Tibial nerve (tissue), 4 donors: ENCODE measurements around the gene KRT77. TPM values are rescaled to one million over a fixed set of nuclear protein-coding genes. Genes with fewer than 3 reads are reported as not detected.
"Not testable (repeated sequence)": the region's sequence is repeated elsewhere in the genome, so short reads cannot be mapped to it uniquely, and the experiment has no call there.

ENCODE experiments used
- DNase-seq, 2 donors: peaks; one replicate each; pipeline ENCODE4 v3.0.0-alpha.2; 2019; ENCODE audit warnings: low spot score in 2 of 2
- H3K27ac ChIP-seq, 4 donors: fragments of 200-600 bp; sonication (generic) in 3 of 4; one replicate each; pipeline ENCODE4 v1.5.1; 2017 to 2019; ENCODE audit warnings: mild to moderate bottlenecking in 1 of 4
- H3K27me3 ChIP-seq, 2 donors: fragments of 200-600 bp; sonication (generic) in 1 of 2; one replicate each; pipeline versions ENCODE4 v1.5.1 to v1.6.0; 2017 to 2019
- H3K36me3 ChIP-seq, 3 donors: fragments of 200-600 bp; sonication (generic); one replicate each; pipeline ENCODE4 v1.5.1; 2018 to 2019
- H3K4me1 ChIP-seq, 4 donors: fragments of 200-600 bp; sonication (generic) in 3 of 4; one replicate each; pipeline ENCODE4 v1.5.1; 2017 to 2019
- H3K4me3 ChIP-seq, 4 donors: fragments of 200-600 bp; sonication (generic) in 3 of 4; one replicate each; pipeline ENCODE4 v1.5.1; 2017 to 2019; ENCODE audit warnings: mild to moderate bottlenecking in 1 of 4, moderate library complexity in 1 of 4
- H3K9me3 ChIP-seq, 4 donors: fragments of 200-600 bp; sonication (generic) in 3 of 4; one replicate each; pipeline ENCODE4 v1.5.1; 2017 to 2019
- CTCF ChIP-seq, 5 experiments: fragments of 200-600 bp in 3 of 5; fragments of 450-650 bp in 2 of 5; sonication (generic) in 3 of 5; IDR thresholded peaks; one replicate each; pipeline ENCODE4 v1.5.1; 2016 to 2019; ENCODE audit warnings: antibody characterized with exemption in 5 of 5, mild to moderate bottlenecking in 3 of 5, moderate library complexity in 2 of 5
- EP300 ChIP-seq, 2 donors: sonication (generic); formaldehyde crosslinking; IDR thresholded peaks; one replicate each; pipeline ENCODE4 v1.6.1; 2017; ENCODE audit warnings: antibody characterized with exemption in 2 of 2, mild to moderate bottlenecking in 1 of 2
- POLR2A ChIP-seq, 2 donors: fragments of 450-650 bp; IDR thresholded peaks; one replicate each; pipeline ENCODE4 v1.6.1; 2017; ENCODE audit warnings: antibody characterized with exemption in 2 of 2, mild to moderate bottlenecking in 2 of 2, moderate library complexity in 2 of 2
- whole genome bisulfite sequencing, 2 donors: methylation state at CpG; one replicate each; pipeline ENCODE4 v1.1.5; 2018; 5-methylcytosine and 5-hydroxymethylcytosine counted together
- total RNA-seq, 4 donors: library from RNA; depleted of rRNA; stranded (reverse); fragments of >200 nt; gene quantifications; one replicate each; pipeline ENCODE4 v1.1.0, GENCODE V29; 2016

KRT77 gene
- total RNA-seq: not detected

- Histone ChIP-seq H3K9me3 (no peaks in the 10 kb centered on the region), H3K27ac (no peak within 1 kb of the TSS), H3K27me3 (peaks cover 0 to 14% of the 10 kb centered on the region in 2 donors), H3K4me3 (no peak within 1 kb of the TSS), H3K36me3 (no peaks in the 10 kb centered on the region), H3K4me1 (no peaks in the 10 kb centered on the region)
- no peak for DNase-seq
- WGBS, 2 donors: 78 to 85% methylated on average over 2 of the region's 2 CpGs
- TF ChIP-seq POLR2A (IDR thresholded peaks at IDR 0.05) (no peak), EP300 (IDR thresholded peaks at IDR 0.05) (no peak), CTCF (IDR thresholded peaks at IDR 0.05) (no peak)
These were observed at the start of gene KRT77 for GRCh38 chr12:52703424-52703823. KRT77 (minus strand) TSS chr12:52703524; CDS start chr12:52703434, 90 bp downstream.

- DNase-seq: no peak
- Histone ChIP-seq H3K4me3 (no peak overlapping the region), H3K9me3 (no peaks in the 10 kb centered on the region), H3K27ac (no peak overlapping the region), H3K27me3 (no peaks in the 10 kb centered on the region), H3K36me3 (no peaks in the 10 kb centered on the region), H3K4me1 (no peaks in the 10 kb centered on the region)
- TF ChIP-seq POLR2A (IDR thresholded peaks at IDR 0.05): no peak
- no peak for TF ChIP-seq EP300 (IDR thresholded peaks at IDR 0.05)
- no peak for TF ChIP-seq CTCF (IDR thresholded peaks at IDR 0.05)
- 58 to 78% methylated on average over 2 of the region's 2 CpGs for WGBS, 2 donors
These were observed 49.2 kb upstream of the KRT77 start for GRCh38 chr12:52752516-52752915.

GRCh38 chr12:52751795-52752194 lies 48.5 kb upstream of the KRT77 start:
- Histone ChIP-seq H3K4me1 (no peaks in the 10 kb centered on the region), H3K27me3 (no peaks in the 10 kb centered on the region), H3K36me3 (no peaks in the 10 kb centered on the region), H3K9me3 (no peaks in the 10 kb centered on the region), H3K4me3 (no peak overlapping the region), H3K27ac (no peak overlapping the region)
- TF ChIP-seq POLR2A (IDR thresholded peaks at IDR 0.05) (no peak), EP300 (IDR thresholded peaks at IDR 0.05) (no peak), CTCF (IDR thresholded peaks at IDR 0.05) (no peak)
- DNase-seq: no peak

- not testable (repeated sequence) for DNase-seq, H3K36me3 ChIP-seq, H3K27me3 ChIP-seq, H3K27ac ChIP-seq, H3K4me3 ChIP-seq, H3K9me3 ChIP-seq, H3K4me1 ChIP-seq
- 60 to 70% methylated on average over 3 of the region's 3 CpGs for WGBS, 2 donors
These were observed 47.2 kb upstream of the KRT77 start for GRCh38 chr12:52750532-52750931.

GRCh38 chr12:52749827-52750226 lies 46.5 kb upstream of the KRT77 start:
- H3K9me3 ChIP-seq: no peaks in the 10 kb centered on the region
- H3K36me3 ChIP-seq: no peaks in the 10 kb centered on the region
- no peak overlapping the region for H3K4me3 ChIP-seq
- no peak for TF ChIP-seq POLR2A (IDR thresholded peaks at IDR 0.05)
- 86 to 92% methylated on average over 3 of the region's 3 CpGs for WGBS, 2 donors
- H3K4me1 ChIP-seq: no peaks in the 10 kb centered on the region
- no peak for DNase-seq
- no peaks in the 10 kb centered on the region for H3K27me3 ChIP-seq
- H3K27ac ChIP-seq: no peak overlapping the region

GRCh38 chr12:52748578-52748977 lies 45.3 kb upstream of the KRT77 start:
- no peak overlapping the region for H3K4me3 ChIP-seq
- H3K9me3 ChIP-seq: no peaks in the 10 kb centered on the region
- H3K27me3 ChIP-seq: no peaks in the 10 kb centered on the region
- no peaks in the 10 kb centered on the region for H3K4me1 ChIP-seq
- H3K27ac ChIP-seq: no peak overlapping the region
- H3K36me3 ChIP-seq: no peaks in the 10 kb centered on the region
- TF ChIP-seq POLR2A (IDR thresholded peaks at IDR 0.05): no peak
- no peak for TF ChIP-seq EP300 (IDR thresholded peaks at IDR 0.05)
- TF ChIP-seq CTCF (IDR thresholded peaks at IDR 0.05): no peak
- WGBS, 2 donors: 73 to 76% methylated on average over 14 of the region's 14 CpGs
- no peak for DNase-seq
